ENCODE results near the gene CNTNAP1.
"Not testable (repeated sequence)": the region's sequence is repeated elsewhere in the genome, so short reads cannot be mapped to it uniquely, and the experiment has no call there.

CNTNAP1 gene

GRCh38 chr17:42681976-42682721, at the start of gene CNTNAP1:
CNTNAP1 (plus strand) TSS chr17:42682531; CDS start chr17:42682830, 299 bp downstream.
- peak; percentile 89 for DNase-seq (ENCODE audit: low spot score)

GRCh38 chr17:42632949-42633444, 49.3 kb upstream of the CNTNAP1 start:
- DNase-seq (ENCODE audit: low spot score) = no peak

GRCh38 chr17:42639525-42640113, 42.7 kb upstream of the CNTNAP1 start:
- no peak for DNase-seq (ENCODE audit: low spot score)

- no peak for DNase-seq (ENCODE audit: low spot score)
Measured at GRCh38 chr17:42640121-42640520, 42.2 kb upstream of the CNTNAP1 start.

- DNase-seq (ENCODE audit: low spot score) = no peak
Measured at GRCh38 chr17:42642336-42642735, 40.0 kb upstream of the CNTNAP1 start.

- DNase-seq (ENCODE audit: low spot score) = no peak
Measured at GRCh38 chr17:42647778-42648177, 34.6 kb upstream of the CNTNAP1 start.

- DNase-seq (ENCODE audit: low spot score) = no peak
Measured at GRCh38 chr17:42651392-42651791, 30.9 kb upstream of the CNTNAP1 start.

- DNase-seq (ENCODE audit: low spot score) = peak; percentile 87
Measured at GRCh38 chr17:42653179-42654124, 28.9 kb upstream of the CNTNAP1 start.

GRCh38 chr17:42655528-42655927, 26.8 kb upstream of the CNTNAP1 start:
- DNase-seq (ENCODE audit: low spot score) = no peak

- DNase-seq (ENCODE audit: low spot score) = no peak
Measured at GRCh38 chr17:42657824-42658588, 24.3 kb upstream of the CNTNAP1 start.

- DNase-seq (ENCODE audit: low spot score) = peak; percentile 99
Measured at GRCh38 chr17:42659079-42659931, 23.0 kb upstream of the CNTNAP1 start, which contains the start of gene TUBG2. TUBG2 (plus strand) TSS chr17:42659284; CDS start chr17:42659504, 220 bp downstream.

- DNase-seq (ENCODE audit: low spot score) = not testable (repeated sequence)
Measured at GRCh38 chr17:42659932-42660274, 22.4 kb upstream of the CNTNAP1 start.

GRCh38 chr17:42660692-42661345, 21.5 kb upstream of the CNTNAP1 start:
- peak; percentile 70 for DNase-seq (ENCODE audit: low spot score)

- DNase-seq (ENCODE audit: low spot score) = no peak
Measured at GRCh38 chr17:42665581-42666001, 16.7 kb upstream of the CNTNAP1 start.

- DNase-seq (ENCODE audit: low spot score) = not testable (repeated sequence)
Measured at GRCh38 chr17:42666126-42666525, 16.2 kb upstream of the CNTNAP1 start.

- peak; percentile 88 for DNase-seq (ENCODE audit: low spot score)
Measured at GRCh38 chr17:42667088-42667951, 15.0 kb upstream of the CNTNAP1 start.

GRCh38 chr17:42669705-42669976, 12.7 kb upstream of the CNTNAP1 start:
- no peak for DNase-seq (ENCODE audit: low spot score)

GRCh38 chr17:42669977-42670788, 12.1 kb upstream of the CNTNAP1 start:
- no peak for DNase-seq (ENCODE audit: low spot score)
